CD14-positive monocyte (primary cell): ENCODE data around the gene COLEC11. TPM values are rescaled to one million over a fixed set of nuclear protein-coding genes. Genes with fewer than 3 reads are reported as not detected.

Experiments used
- DNase-seq, 3 donors: peaks; one replicate each; pipeline ENCODE4 v3.0.0-alpha.2; 2011 to 2022
- H2AFZ ChIP-seq: 2 replicates; pipeline ENCODE4 v1.6.0; 2012; ENCODE audit warnings: mild to moderate bottlenecking, low read depth, low read length, inconsistent platforms; ENCODE audit not compliant: insufficient read depth, poor library complexity, severe bottlenecking
- H3K27ac ChIP-seq, 2 donors: 1 replicate in 1 of 2; 2 replicates in 1 of 2; pipeline ENCODE4 v1.5.1; 2012 to 2013; ENCODE audit warnings: low read length in 2 of 2, control low read depth in 1 of 2, inconsistent platforms in 1 of 2, low read depth in 1 of 2, mild to moderate bottlenecking in 1 of 2
- H3K27me3 ChIP-seq, 2 donors: one replicate each; pipeline versions ENCODE4 v1.6.0 to v1.6.1; 2011 to 2013; ENCODE audit warnings: low read length in 2 of 2; ENCODE audit not compliant: control insufficient read depth in 2 of 2, insufficient read depth in 2 of 2
- H3K36me3 ChIP-seq, 2 donors: replicated peaks in 1 of 2; 1 replicate in 1 of 2; 2 replicates in 1 of 2; pipeline versions ENCODE4 v1.5.1 to v1.6.1; 2012 to 2013; ENCODE audit warnings: low read length in 2 of 2, control low read depth in 1 of 2, inconsistent platforms in 1 of 2, mild to moderate bottlenecking in 1 of 2; ENCODE audit not compliant: insufficient read depth in 2 of 2, control insufficient read depth in 1 of 2
- H3K4me1 ChIP-seq, 2 donors: 1 replicate in 1 of 2; 2 replicates in 1 of 2; pipeline versions ENCODE4 v1.5.1 to v1.6.1; 2012 to 2013; ENCODE audit warnings: low read length in 2 of 2, control low read depth in 1 of 2, inconsistent platforms in 1 of 2, mild to moderate bottlenecking in 1 of 2, moderate library complexity in 1 of 2; ENCODE audit not compliant: insufficient read depth in 2 of 2, control insufficient read depth in 1 of 2
- H3K4me2 ChIP-seq: replicated peaks from 2 replicates; pipeline ENCODE3; 2012; ENCODE audit warnings: low read length, moderate library complexity, mild to moderate bottlenecking; ENCODE audit not compliant: poor library complexity, severe bottlenecking; ENCODE audit errors: extremely low read depth
- H3K4me3 ChIP-seq, 3 experiments: fragments of 200-600 bp in 1 of 3; sonication (generic) in 1 of 3; replicated peaks in 1 of 3; 1 replicate in 2 of 3; 2 replicates in 1 of 3; pipeline ENCODE4 v1.5.1; 2011 to 2013; ENCODE audit warnings: low read length in 3 of 3, mild to moderate bottlenecking in 3 of 3, control low read depth in 2 of 3, low read depth in 2 of 3, inconsistent platforms in 1 of 3, moderate library complexity in 1 of 3
- H3K79me2 ChIP-seq: 2 replicates; pipeline ENCODE4 v1.6.0; 2012; ENCODE audit warnings: mild to moderate bottlenecking, control low read depth, inconsistent platforms, low read length, moderate library complexity; ENCODE audit not compliant: insufficient read depth
- H3K9ac ChIP-seq: 2 replicates; pipeline ENCODE4 v1.6.0; 2017; ENCODE audit warnings: low read length, mild to moderate bottlenecking; ENCODE audit not compliant: insufficient read depth, poor library complexity, severe bottlenecking
- H3K9me3 ChIP-seq, 2 donors: replicated peaks in 1 of 2; 1 replicate in 1 of 2; 2 replicates in 1 of 2; pipeline versions ENCODE4 v1.5.1 to v1.6.1; 2012 to 2013; ENCODE audit warnings: low read length in 2 of 2, control low read depth in 1 of 2; ENCODE audit not compliant: control insufficient read depth in 1 of 2, insufficient read depth in 1 of 2
- H4K20me1 ChIP-seq: 2 replicates; pipeline ENCODE4 v1.6.0; 2012; ENCODE audit warnings: mild to moderate bottlenecking, low read length, control low read depth, moderate library complexity; ENCODE audit not compliant: insufficient read depth
- H3K27ac Mint-ChIP-seq, 7 donors: one replicate each; pipeline ENCODE4 v1.8.0; 2020; ENCODE audit warnings: mild to moderate bottlenecking in 7 of 7, mixed read lengths in 7 of 7, moderate library complexity in 6 of 7, inconsistent platforms in 2 of 7
- H3K27me3 Mint-ChIP-seq, 3 donors: one replicate each; pipeline ENCODE4 v1.8.0; 2021 to 2022; ENCODE audit warnings: low read depth in 3 of 3, mild to moderate bottlenecking in 3 of 3, mixed read lengths in 3 of 3, moderate library complexity in 3 of 3, inconsistent platforms in 1 of 3
- H3K36me3 Mint-ChIP-seq, 2 donors: one replicate each; pipeline ENCODE4 v1.8.0; 2020; ENCODE audit warnings: mixed read lengths in 2 of 2, inconsistent platforms in 1 of 2, mild to moderate bottlenecking in 1 of 2
- H3K4me1 Mint-ChIP-seq: one replicate; pipeline ENCODE4 v1.8.0; 2020; ENCODE audit warnings: mild to moderate bottlenecking, mixed read lengths
- H3K4me3 Mint-ChIP-seq, 2 donors: one replicate each; pipeline ENCODE4 v1.8.0; 2020; ENCODE audit warnings: mild to moderate bottlenecking in 2 of 2, mixed read lengths in 2 of 2, moderate library complexity in 1 of 2
- H3K9me3 Mint-ChIP-seq, 7 donors: one replicate each; pipeline ENCODE4 v1.8.0; 2020 to 2022; ENCODE audit warnings: mixed read lengths in 7 of 7, mild to moderate bottlenecking in 6 of 7, moderate library complexity in 6 of 7, inconsistent platforms in 2 of 7
- WGBS: methylation state at CpG from one replicate; pipeline ENCODE4 v1.1.5; 2013; ENCODE audit warnings: missing lambda C conversion rate; ENCODE audit not compliant: insufficient coverage; 5-methylcytosine and 5-hydroxymethylcytosine counted together
- intact Hi-C, 2 donors: fragments of 100-400 bp; cut with micrococcal nuclease; formaldehyde crosslinking; loops; one replicate each; pipeline versions ENCODE4 v1.15.0 to v1.15.1; 2023
- polyA plus RNA-seq, 3 donors: library from polyadenylated mRNA; depleted of rRNA in 1 of 3; unstranded in 2 of 3; stranded (reverse) in 1 of 3; fragments of 300-500 nt in 2 of 3; fragments of >200 nt in 1 of 3; fragmentation: Illumina TruSeq in 2 of 3; gene quantifications; 1 replicate in 2 of 3; 2 replicates in 1 of 3; pipeline ENCODE4 v1.2.3, GENCODE V29; 2012 to 2021
- TF ChIP-seq, protein P1 (sequence below): fragments of 200-600 bp; IDR thresholded peaks from one replicate; pipeline ENCODE4 v1.8.0; 2022; ENCODE audit warnings: antibody characterized with exemption, mild to moderate bottlenecking

Gene COLEC11
- polyA plus RNA-seq, 3 donors, result not detected

- peaks cover 13% of the 10 kb centered on the region for H3K4me1 Mint-ChIP-seq
- Histone ChIP-seq H3K9me3 (no peaks in the 10 kb centered on the region), H3K4me1 (peaks cover 7 to 8% of the 10 kb centered on the region in 2 donors), H3K9ac (no peak overlapping the region), H4K20me1 (no peaks in the 10 kb centered on the region), H3K79me2 (peaks cover 3% of the 10 kb centered on the region), H3K27me3 (no peaks in the 10 kb centered on the region), H3K27ac (no peak overlapping the region), H3K4me3 (no peak overlapping the region), H3K4me2 (no peak overlapping the region), H3K36me3 (no peaks in the 10 kb centered on the region), H2AFZ (no peak overlapping the region)
- H3K27me3 Mint-ChIP-seq, result no peaks in the 10 kb centered on the region
- no peak for DNase-seq
- WGBS, result 95% methylated on average over 4 of the region's 5 CpGs
- peaks cover 0 to 4% (median 0%) of the 10 kb centered on the region in 7 donors for H3K9me3 Mint-ChIP-seq
- intact Hi-C loops, result no loop called here
- H3K36me3 Mint-ChIP-seq, result peaks cover 3 to 8% of the 10 kb centered on the region in 2 donors
- TF ChIP-seq, protein P1, sequence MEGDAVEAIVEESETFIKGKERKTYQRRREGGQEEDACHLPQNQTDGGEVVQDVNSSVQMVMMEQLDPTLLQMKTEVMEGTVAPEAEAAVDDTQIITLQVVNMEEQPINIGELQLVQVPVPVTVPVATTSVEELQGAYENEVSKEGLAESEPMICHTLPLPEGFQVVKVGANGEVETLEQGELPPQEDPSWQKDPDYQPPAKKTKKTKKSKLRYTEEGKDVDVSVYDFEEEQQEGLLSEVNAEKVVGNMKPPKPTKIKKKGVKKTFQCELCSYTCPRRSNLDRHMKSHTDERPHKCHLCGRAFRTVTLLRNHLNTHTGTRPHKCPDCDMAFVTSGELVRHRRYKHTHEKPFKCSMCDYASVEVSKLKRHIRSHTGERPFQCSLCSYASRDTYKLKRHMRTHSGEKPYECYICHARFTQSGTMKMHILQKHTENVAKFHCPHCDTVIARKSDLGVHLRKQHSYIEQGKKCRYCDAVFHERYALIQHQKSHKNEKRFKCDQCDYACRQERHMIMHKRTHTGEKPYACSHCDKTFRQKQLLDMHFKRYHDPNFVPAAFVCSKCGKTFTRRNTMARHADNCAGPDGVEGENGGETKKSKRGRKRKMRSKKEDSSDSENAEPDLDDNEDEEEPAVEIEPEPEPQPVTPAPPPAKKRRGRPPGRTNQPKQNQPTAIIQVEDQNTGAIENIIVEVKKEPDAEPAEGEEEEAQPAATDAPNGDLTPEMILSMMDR, result no peak
- H3K4me3 Mint-ChIP-seq, result no peak overlapping the region
- peak overlapping the region in 1 of 7 donors; percentile 54 for H3K27ac Mint-ChIP-seq
These were observed 31.4 kb upstream of the COLEC11 start for GRCh38 chr2:3563521-3563976.

GRCh38 chr2:3565117-3565516 lies 29.8 kb upstream of the COLEC11 start:
- H3K4me3 Mint-ChIP-seq, result no peak overlapping the region
- no peaks in the 10 kb centered on the region for H3K27me3 Mint-ChIP-seq
- WGBS, result 100% methylated on average over 3 of the region's 6 CpGs
- no peaks in the 10 kb centered on the region for H3K36me3 ChIP-seq
- H3K27ac Mint-ChIP-seq, result no peak overlapping the region
- intact Hi-C loops, result no loop called here
- H3K4me1 Mint-ChIP-seq, result peaks cover 4% of the 10 kb centered on the region
- peaks cover 3 to 5% of the 10 kb centered on the region in 2 donors for H3K36me3 Mint-ChIP-seq
- H3K4me1 ChIP-seq, result no peaks in the 10 kb centered on the region
- H3K27ac ChIP-seq, result no peak overlapping the region
- H3K4me2 ChIP-seq, result no peak overlapping the region
- TF ChIP-seq, protein P1, result no peak
- H3K9me3 Mint-ChIP-seq, result peaks cover 0 to 4% (median 0%) of the 10 kb centered on the region in 7 donors
- no peaks in the 10 kb centered on the region for H3K9me3 ChIP-seq
- H3K9ac ChIP-seq, result no peak overlapping the region
- H4K20me1 ChIP-seq, result no peaks in the 10 kb centered on the region
- DNase-seq, result no peak
- no peaks in the 10 kb centered on the region for H3K27me3 ChIP-seq
- H3K79me2 ChIP-seq, result no peaks in the 10 kb centered on the region
- no peak overlapping the region for H2AFZ ChIP-seq
- H3K4me3 ChIP-seq, result no peak overlapping the region
